Bronchial epithelial cell (primary cell): ENCODE results near the gene SRRT. TPM values are rescaled to one million over a fixed set of nuclear protein-coding genes. Genes with fewer than 3 reads are reported as not detected.
A peak's percentile ranks its signal among the peaks of the same experiment; 100 is the strongest.

Experiments
- DNase-seq: peaks from one replicate; pipeline ENCODE4 v3.0.0-alpha.2; 2010; ENCODE audit warnings: low read depth
- FAIRE-seq: peaks from 2 replicates; lab custom pipeline; 2011; peaks lifted over from hg19 to GRCh38; lab: Jason Lieb, UNC
- H3K27me3 ChIP-seq: 2 replicates; pipeline ENCODE4 v1.5.1; 2011; ENCODE audit warnings: low read length; ENCODE audit not compliant: control insufficient read depth, insufficient read depth
- H3K36me3 ChIP-seq: 2 replicates; pipeline ENCODE4 v1.5.1; 2011; ENCODE audit warnings: low read length; ENCODE audit not compliant: control insufficient read depth, insufficient read depth
- H3K4me3 ChIP-seq: 2 replicates; pipeline ENCODE4 v1.5.1; 2011; ENCODE audit warnings: mild to moderate bottlenecking, low read depth, low read length, control low read depth
- CTCF ChIP-seq: IDR thresholded peaks from 2 replicates; pipeline ENCODE4 v1.5.1; 2011; ENCODE audit warnings: mild to moderate bottlenecking, moderate library complexity, low read length, control low read depth, inconsistent platforms; ENCODE audit not compliant: insufficient read depth, severe bottlenecking
- total RNA-seq: library from RNA; depleted of rRNA; stranded (reverse); fragments of >200 nt; gene quantifications from 2 replicates; pipeline ENCODE4 v1.2.1, GENCODE V29; 2014

SRRT gene
- total RNA-seq, 1 donor from 2014 or later, result 26.9 TPM

- FAIRE-seq, result no peak
- Histone ChIP-seq H3K4me3 (no peak overlapping the region), H3K36me3 (no peaks in the 10 kb centered on the region), H3K27me3 (peaks cover 11% of the 10 kb centered on the region)
- no peak for TF ChIP-seq CTCF
- DNase-seq, result no peak
These were observed 19.2 kb downstream of the SRRT start for GRCh38 chr7:100893910-100894721.

GRCh38 chr7:100894860-100895700 is 20.2 kb downstream of the SRRT start:
- no peak for FAIRE-seq
- no peak for DNase-seq
- Histone ChIP-seq H3K4me3 (peak overlapping the region; percentile 19), H3K36me3 (no peaks in the 10 kb centered on the region), H3K27me3 (peaks cover 11% of the 10 kb centered on the region)
- peak; percentile 83 for TF ChIP-seq CTCF

- peak within 1 kb of the TSS; percentile 19 for H3K4me3 ChIP-seq
- no peak for TF ChIP-seq CTCF
- no peak for FAIRE-seq
- H3K36me3 ChIP-seq, result no peaks in the 10 kb centered on the region
- no peak for DNase-seq
- peaks cover 11% of the 10 kb centered on the region for H3K27me3 ChIP-seq
These were observed 20.7 kb downstream of the SRRT start, which contains the start of gene ACHE for GRCh38 chr7:100895701-100895955. ACHE (minus strand) TSS chr7:100895888; CDS start chr7:100894232, 1,656 bp downstream.

GRCh38 chr7:100895956-100896731 is 21.2 kb downstream of the SRRT start:
- Histone ChIP-seq H3K27me3 (peaks cover 11% of the 10 kb centered on the region), H3K36me3 (no peaks in the 10 kb centered on the region), H3K4me3 (no peak overlapping the region)
- FAIRE-seq, result no peak
- TF ChIP-seq CTCF, result no peak
- no peak for DNase-seq

- FAIRE-seq, result no peak
- Histone ChIP-seq H3K36me3 (no peaks in the 10 kb centered on the region), H3K27me3 (peaks cover 11% of the 10 kb centered on the region), H3K4me3 (no peak overlapping the region)
- DNase-seq, result no peak
- TF ChIP-seq CTCF, result peak; percentile 85
These were observed 22.1 kb downstream of the SRRT start for GRCh38 chr7:100896732-100897608.
